GM12864 (cell line): Measurements from ENCODE around the gene ARMC9.

Experiments
- DNase-seq: peaks from one replicate; pipeline ENCODE4 v3.0.0-alpha.2; 2011; ENCODE audit warnings: low read depth
- H3K4me3 ChIP-seq: 2 replicates; pipeline ENCODE4 v1.5.1; 2011; ENCODE audit warnings: mild to moderate bottlenecking, low read depth, low read length, control low read depth
- TF ChIP-seq, protein P1 (sequence below): IDR thresholded peaks from 2 replicates; pipeline ENCODE4 v1.5.1; 2011; ENCODE audit warnings: low read depth, mild to moderate bottlenecking, moderate library complexity, low read length, control low read depth, inconsistent platforms; ENCODE audit errors: missing control alignments

Gene ARMC9

DNA sequence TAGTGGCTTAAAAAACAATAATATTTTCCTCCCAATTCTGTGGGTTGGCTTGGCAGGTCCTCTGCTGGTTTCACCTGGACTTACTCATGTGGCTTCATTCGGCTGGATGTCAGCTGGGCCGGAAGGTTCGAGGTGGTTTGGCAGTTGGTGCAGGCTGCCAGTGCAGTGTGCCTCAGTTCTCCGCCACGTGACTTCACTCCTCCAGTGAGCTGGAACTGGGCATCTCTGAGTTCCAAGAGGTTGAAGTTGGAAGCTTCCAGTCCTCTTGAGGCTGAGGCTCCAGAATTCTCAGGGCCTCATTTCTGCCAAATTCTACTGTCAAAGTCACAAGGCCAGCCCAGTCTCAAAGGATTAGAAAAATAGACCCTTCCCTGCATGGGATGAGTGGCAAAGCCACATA lies 113.6 kb downstream of the ARMC9 start:
- DNase-seq, result no peak
- TF ChIP-seq, protein P1, sequence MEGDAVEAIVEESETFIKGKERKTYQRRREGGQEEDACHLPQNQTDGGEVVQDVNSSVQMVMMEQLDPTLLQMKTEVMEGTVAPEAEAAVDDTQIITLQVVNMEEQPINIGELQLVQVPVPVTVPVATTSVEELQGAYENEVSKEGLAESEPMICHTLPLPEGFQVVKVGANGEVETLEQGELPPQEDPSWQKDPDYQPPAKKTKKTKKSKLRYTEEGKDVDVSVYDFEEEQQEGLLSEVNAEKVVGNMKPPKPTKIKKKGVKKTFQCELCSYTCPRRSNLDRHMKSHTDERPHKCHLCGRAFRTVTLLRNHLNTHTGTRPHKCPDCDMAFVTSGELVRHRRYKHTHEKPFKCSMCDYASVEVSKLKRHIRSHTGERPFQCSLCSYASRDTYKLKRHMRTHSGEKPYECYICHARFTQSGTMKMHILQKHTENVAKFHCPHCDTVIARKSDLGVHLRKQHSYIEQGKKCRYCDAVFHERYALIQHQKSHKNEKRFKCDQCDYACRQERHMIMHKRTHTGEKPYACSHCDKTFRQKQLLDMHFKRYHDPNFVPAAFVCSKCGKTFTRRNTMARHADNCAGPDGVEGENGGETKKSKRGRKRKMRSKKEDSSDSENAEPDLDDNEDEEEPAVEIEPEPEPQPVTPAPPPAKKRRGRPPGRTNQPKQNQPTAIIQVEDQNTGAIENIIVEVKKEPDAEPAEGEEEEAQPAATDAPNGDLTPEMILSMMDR, result no peak
- no peak overlapping the region for H3K4me3 ChIP-seq

GRCh38 chr2:231315896-231316295 lies 117.5 kb downstream of the ARMC9 start:
- DNase-seq, result peak; percentile 76
- H3K4me3 ChIP-seq, result no peak overlapping the region

DNA sequence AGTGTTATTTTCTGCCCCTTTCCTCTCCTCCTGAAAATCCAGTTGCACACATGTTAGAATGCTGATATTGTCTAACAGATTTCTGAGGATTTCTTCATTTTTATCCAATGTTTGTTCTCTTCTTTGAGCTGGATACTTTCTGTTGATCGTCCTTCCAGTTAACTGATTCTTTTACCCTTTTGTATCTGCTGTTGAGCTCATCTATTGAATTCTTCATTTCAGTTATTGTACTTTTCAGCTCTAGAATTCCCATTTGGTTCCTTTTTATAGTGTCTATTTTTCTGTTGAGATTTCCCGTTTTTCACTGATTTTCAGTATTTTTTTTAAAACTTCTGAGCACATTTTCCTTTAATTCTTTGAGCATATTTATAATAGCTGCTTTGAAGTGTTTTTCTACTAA lies 119.1 kb downstream of the ARMC9 start:
- no peak for DNase-seq
- TF ChIP-seq, protein P1, result no peak
- no peak overlapping the region for H3K4me3 ChIP-seq

More at GRCh38 chr2:231315896-231316295, 117.5 kb downstream of the ARMC9 start:
- TF ChIP-seq, protein P1, result no peak

DNA sequence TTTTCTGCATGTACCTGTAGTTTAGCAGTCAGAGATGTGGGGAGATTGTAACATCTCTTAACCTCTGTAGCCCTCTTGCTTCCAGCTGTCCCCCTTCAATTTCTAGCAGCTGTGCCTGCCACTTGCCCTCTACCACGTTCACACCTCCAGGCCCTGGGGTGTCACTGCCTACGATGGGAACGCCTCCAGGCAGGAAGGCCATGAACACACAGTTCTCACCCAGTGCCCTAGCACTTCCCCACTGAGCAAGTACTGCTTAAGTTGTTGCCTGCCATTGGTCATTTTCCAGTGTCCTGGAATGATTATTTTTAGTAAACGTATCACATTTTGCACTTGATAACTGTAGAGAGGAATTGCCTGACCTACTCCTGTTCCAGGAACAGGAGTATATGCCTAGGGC lies 120.0 kb downstream of the ARMC9 start:
- no peak for DNase-seq
- TF ChIP-seq, protein P1, result no peak
- no peak overlapping the region for H3K4me3 ChIP-seq

DNA sequence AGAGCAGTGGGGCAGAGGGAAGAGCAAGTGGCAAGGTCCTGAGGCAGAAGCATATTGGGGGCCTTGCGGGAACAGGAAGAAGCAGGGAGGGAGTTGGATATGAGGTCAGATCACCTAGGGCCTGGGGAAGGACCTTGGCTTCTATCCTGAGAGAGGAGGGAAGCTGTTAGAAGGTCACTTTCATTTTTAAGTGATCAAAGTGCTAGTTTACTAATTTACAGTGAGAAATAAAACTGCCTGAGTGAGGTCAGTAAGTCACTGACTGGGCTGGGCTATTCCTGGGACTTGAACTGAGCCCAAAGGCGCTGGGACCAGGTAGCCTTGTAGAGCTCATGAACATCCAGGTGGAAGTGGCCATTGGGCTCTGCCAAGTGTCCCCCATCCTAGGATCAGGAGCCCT lies 120.5 kb downstream of the ARMC9 start:
- DNase-seq, result no peak
- TF ChIP-seq, protein P1, result no peak
- H3K4me3 ChIP-seq, result no peak overlapping the region

GRCh38 chr2:231319867-231320266 lies 121.4 kb downstream of the ARMC9 start:
- TF ChIP-seq, protein P1, result no peak
- no peak overlapping the region for H3K4me3 ChIP-seq
- DNase-seq, result no peak

DNA sequence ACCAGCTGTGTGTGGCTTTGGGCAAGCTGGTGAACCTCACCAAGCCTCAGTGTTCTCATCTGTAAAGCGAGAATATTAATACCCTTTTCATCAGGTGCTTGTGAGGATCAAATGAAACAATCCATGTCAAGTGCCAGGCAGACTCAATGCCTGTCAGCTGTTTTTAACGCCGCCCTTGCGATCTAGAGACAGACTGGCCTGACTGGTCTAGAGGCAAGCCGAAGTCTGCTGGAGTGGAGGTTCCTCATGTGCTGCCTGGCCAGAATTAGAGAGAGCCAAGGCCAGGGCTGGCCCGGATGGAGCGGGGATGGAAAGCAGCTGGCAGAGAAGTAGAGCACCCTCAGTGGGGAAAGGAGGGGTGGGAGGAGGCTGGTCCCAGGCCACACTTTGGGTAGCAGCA lies 122.6 kb downstream of the ARMC9 start:
- no peak for DNase-seq
- TF ChIP-seq, protein P1, result no peak
- no peak overlapping the region for H3K4me3 ChIP-seq
